Measurements from ENCODE around the gene ANK2.

The ANK2 gene

GRCh38 chr4:113101669-113102068 is 52.2 kb downstream of the ANK2 start:
- DNase-seq = no peak

- DNase-seq = no peak
Measured at GRCh38 chr4:113103556-113103955, 54.1 kb downstream of the ANK2 start.

GRCh38 chr4:113106108-113106507 is 56.7 kb downstream of the ANK2 start:
- DNase-seq = no peak

- no peak for DNase-seq
Measured at GRCh38 chr4:113109106-113109718, 59.8 kb downstream of the ANK2 start.

- no peak for DNase-seq
Measured at GRCh38 chr4:113112338-113112978, 63.0 kb downstream of the ANK2 start.

- no peak for DNase-seq
Measured at GRCh38 chr4:113113151-113113550, 63.7 kb downstream of the ANK2 start.

- DNase-seq = no peak
Measured at GRCh38 chr4:113114884-113115283, 65.4 kb downstream of the ANK2 start.

- no peak for DNase-seq
Measured at GRCh38 chr4:113116414-113117357, 67.2 kb downstream of the ANK2 start.

GRCh38 chr4:113117358-113117702 is 67.9 kb downstream of the ANK2 start:
- no peak for DNase-seq

GRCh38 chr4:113122066-113122465 is 72.6 kb downstream of the ANK2 start:
- DNase-seq = no peak

- no peak for DNase-seq
Measured at GRCh38 chr4:113125418-113125817, 76.0 kb downstream of the ANK2 start.

GRCh38 chr4:113131136-113131535 is 81.7 kb downstream of the ANK2 start:
- no peak for DNase-seq

GRCh38 chr4:113131621-113132020 is 82.2 kb downstream of the ANK2 start:
- no peak for DNase-seq

GRCh38 chr4:113141901-113142346 is 92.5 kb downstream of the ANK2 start:
- no peak for DNase-seq

- DNase-seq = no peak
Measured at GRCh38 chr4:113142351-113142750, 92.9 kb downstream of the ANK2 start.

- no peak for DNase-seq
Measured at GRCh38 chr4:113144091-113144490, 94.6 kb downstream of the ANK2 start.

GRCh38 chr4:113145147-113145518 is 95.7 kb downstream of the ANK2 start:
- DNase-seq = no peak

GRCh38 chr4:113145519-113146291 is 96.3 kb downstream of the ANK2 start:
- no peak for DNase-seq

GRCh38 chr4:113146876-113147358 is 97.5 kb downstream of the ANK2 start:
- DNase-seq = no peak

GRCh38 chr4:113147498-113148111 is 98.2 kb downstream of the ANK2 start:
- DNase-seq = no peak

GRCh38 chr4:113148925-113149324 is 99.5 kb downstream of the ANK2 start:
- no peak for DNase-seq

GRCh38 chr4:113153529-113154101 is 104.2 kb downstream of the ANK2 start:
- DNase-seq = no peak
